GM12878 (cell line): ENCODE measurements around the gene SRSF10. TPM values are rescaled to one million over a fixed set of nuclear protein-coding genes. Genes with fewer than 3 reads are reported as not detected.

Experiments
- BACH1 ChIP-seq: fragments of 450-650 bp; IDR thresholded peaks from 2 replicates; pipeline ENCODE4 v1.6.1; 2017; ENCODE audit warnings: mild to moderate bottlenecking, borderline replicate concordance
- CBX5 ChIP-seq: sonication (generic); IDR thresholded peaks from 2 replicates; pipeline ENCODE4 v1.6.1; 2016; ENCODE audit warnings: low read depth, moderate library complexity, mild to moderate bottlenecking, inconsistent platforms
- CUX1 ChIP-seq: IDR thresholded peaks from 2 replicates; pipeline ENCODE4 v1.6.1; 2012; ENCODE audit warnings: improper control_type of control experiment, low read depth, low read length; ENCODE audit not compliant: insufficient replicate concordance
- ESRRA ChIP-seq: IDR thresholded peaks from 2 replicates; pipeline ENCODE4 v1.6.1; 2012; ENCODE audit warnings: mild to moderate bottlenecking, low read length, improper control_type of control experiment
- ETV6 ChIP-seq, 2 experiments: fragments of 450-650 bp in 1 of 2; IDR thresholded peaks in 1 of 2; conservative IDR thresholded peaks in 1 of 2; 2 replicates each; pipeline ENCODE4 v1.6.1; 2014; ENCODE audit warnings: antibody characterized with exemption in 1 of 2, borderline replicate concordance in 1 of 2, low read depth in 1 of 2, mild to moderate bottlenecking in 1 of 2, moderate library complexity in 1 of 2
- GABPA ChIP-seq: IDR thresholded peaks from 2 replicates; pipeline ENCODE4 v1.6.1; 2014; ENCODE audit warnings: antibody characterized with exemption, low read depth, mild to moderate bottlenecking, inconsistent platforms
- IRF3 ChIP-seq: fragments of 450-650 bp; IDR thresholded peaks from 2 replicates; pipeline ENCODE4 v1.6.1; 2014; ENCODE audit warnings: mild to moderate bottlenecking
- KDM1A ChIP-seq: fragments of 200-600 bp; sonication (generic); IDR thresholded peaks from 2 replicates; pipeline ENCODE4 v1.6.1; 2016; ENCODE audit warnings: borderline replicate concordance
- MTA3 ChIP-seq: IDR thresholded peaks from 2 replicates; pipeline ENCODE4 v1.6.1; 2012; ENCODE audit warnings: low read length, inconsistent platforms, borderline replicate concordance
- MYC ChIP-seq: IDR thresholded peaks from 2 replicates; pipeline ENCODE4 v1.6.1; 2011; ENCODE audit warnings: mild to moderate bottlenecking, low read length, moderate library complexity, inconsistent platforms; ENCODE audit not compliant: insufficient read depth, insufficient replicate concordance, insufficient read length, severe bottlenecking
- NBN ChIP-seq: fragments of 450-650 bp; IDR thresholded peaks from 2 replicates; pipeline ENCODE4 v1.6.1; 2016
- NKRF ChIP-seq: fragments of 450-650 bp; conservative IDR thresholded peaks from 2 replicates; pipeline ENCODE4 v1.6.1; 2017; ENCODE audit warnings: mild to moderate bottlenecking, moderate library complexity
- PAX5 ChIP-seq: IDR thresholded peaks from 2 replicates; pipeline ENCODE4 v1.6.1; 2011; ENCODE audit warnings: low read depth, low read length, borderline replicate concordance
- PKNOX1 ChIP-seq: fragments of 450-650 bp; IDR thresholded peaks from 2 replicates; pipeline ENCODE4 v1.6.1; 2016; ENCODE audit warnings: mild to moderate bottlenecking
- PML ChIP-seq: IDR thresholded peaks from 2 replicates; pipeline ENCODE4 v1.6.1; 2012; ENCODE audit warnings: low read length, inconsistent platforms
- SKIL ChIP-seq: fragments of 450-650 bp; IDR thresholded peaks from 2 replicates; pipeline ENCODE4 v1.6.1; 2017; ENCODE audit warnings: mild to moderate bottlenecking, low read depth, inconsistent platforms; ENCODE audit not compliant: poor library complexity, severe bottlenecking
- SMAD5 ChIP-seq: IDR thresholded peaks from 2 replicates; pipeline ENCODE4 v1.6.1; 2016; ENCODE audit warnings: antibody characterized with exemption, low read depth
- STAT3 ChIP-seq: IDR thresholded peaks from 2 replicates; pipeline ENCODE4 v1.6.1; 2011; ENCODE audit warnings: low read depth, low read length, improper control_type of control experiment
- YBX1 ChIP-seq: fragments of 450-650 bp; IDR thresholded peaks from 2 replicates; pipeline ENCODE4 v1.6.1; 2016; ENCODE audit warnings: antibody characterized with exemption
- ZBED1 ChIP-seq: IDR thresholded peaks from 2 replicates; pipeline ENCODE4 v1.6.1; 2016; ENCODE audit warnings: borderline replicate concordance
- polyA plus RNA-seq, 11 experiments: library from polyadenylated mRNA; depleted of rRNA in 4 of 11; unstranded in 6 of 11; stranded (reverse) in 5 of 11; fragments of >200 nt; fragmentation: Nextera tagmentation in 4 of 11; fragmentation: Illumina TruSeq in 1 of 11; extraction: Ambion mirVana in 4 of 11; extraction: Trizol in 1 of 11; gene quantifications; 1 replicate in 1 of 11; 2 replicates in 10 of 11; pipeline versions ENCODE4 v1.2.1 to v1.2.3, GENCODE V29; 2011 to 2016; ENCODE audit warnings: inconsistent platforms in 2 of 11, missing spikeins in 2 of 11, low read depth in 1 of 11
- total RNA-seq, 4 experiments: library from RNA; depleted of rRNA in 3 of 4; stranded (reverse); fragments of >200 nt in 3 of 4; fragmentation: Illumina TruSeq in 1 of 4; extraction: Trizol in 1 of 4; gene quantifications; 2 replicates each; pipeline versions ENCODE4 v1.2.1 to v1.2.3, GENCODE V29; 2013 to 2021

Gene SRSF10
- total and polyA plus RNA-seq, 10 of the 15 experiments (the other 5 are each of a cell fraction or from before 2014, with no cell fraction given), result 157 to 279 (median 222) TPM

GRCh38 chr1:23980728-23981070, 572 bp upstream of the SRSF10 start (continued):
- TF ChIP-seq ZBED1 (peak; percentile 49; the same call in 1 of the 2 replicates), NKRF (no peak; the same call in 1 of the 2 replicates), CUX1 (no peak), CBX5 (0 out of 2 replicates have a peak, but pooled peaks have one; percentile 74), STAT3 (no peak), MTA3 (no peak; the same call in 1 of the 2 replicates), NBN (peak; percentile 15), IRF3 (no peak), ESRRA (0 out of 2 replicates have a peak, but pooled peaks have one; percentile 9), PAX5 (peak; percentile 46; the same call in 1 of the 2 replicates), PKNOX1 (no peak), ETV6 (conservative IDR thresholded peaks at IDR 0.05 in 1 of 2, IDR thresholded peaks at IDR 0.05 in 1 of 2; ENCODE audit: borderline replicate concordance in 1 of 2, low read depth in 1 of 2) (peak in 1 of 2 experiments; percentile 52; a peak in 1 of 4 replicates), SKIL (peak; percentile 77), KDM1A (no peak), GABPA (no peak), BACH1 (peak; percentile 45; the same call in 1 of the 2 replicates), MYC (no peak), PML (peak; percentile 9; the same call in 1 of the 2 replicates), SMAD5 (no peak), YBX1 (no peak)
